ENCODE data around the gene PCBD2. TPM values are rescaled to one million over a fixed set of nuclear protein-coding genes. Genes with fewer than 3 reads are reported as not detected.
A peak's percentile ranks its signal among the peaks of the same experiment; 100 is the strongest.

PCBD2 gene
- total RNA-seq, 4 donors from 2014 or later, result 8.0 to 12.8 (median 8.8) TPM

GRCh38 chr5:134873987-134874830 lies 30.7 kb upstream of the PCBD2 start, which contains the start of gene TXNDC15:
Gene TXNDC15 (plus strand): TSS chr5:134874371. CDS start chr5:134874428, 57 bp downstream.
- H3K27ac ChIP-seq, result peak within 1 kb of the TSS; percentile 88 to 98 (median 96)
- peak within 1 kb of the TSS; percentile 71 to 96 (median 79) for H3K4me3 ChIP-seq
- no peaks in the 10 kb centered on the region for H3K27me3 ChIP-seq
- peaks cover 8 to 41% (median 11%) of the 10 kb centered on the region in 3 donors for H3K4me1 ChIP-seq
- H3K36me3 ChIP-seq, result no peaks in the 10 kb centered on the region
- intact Hi-C loops (cut with DNase I), result no loop called here
- WGBS, 2 donors, result 0 to 25% methylated on average over 5 of the region's 79 CpGs
- TF ChIP-seq CTCF (IDR thresholded peaks at IDR 0.05), result peak in 1 of 6 experiments; percentile 14
- peak in 3 of 4 donors; percentile 23 to 66 (median 45) for TF ChIP-seq POLR2A (IDR thresholded peaks at IDR 0.05)
- peak; percentile 44 for DNase-seq
- no peaks in the 10 kb centered on the region for H3K9me3 ChIP-seq

GRCh38 chr5:134874831-134875655 lies 29.9 kb upstream of the PCBD2 start:
- H3K27ac ChIP-seq, result peak overlapping the region; percentile 88 to 98 (median 96)
- peaks cover 8 to 41% (median 11%) of the 10 kb centered on the region in 3 donors for H3K4me1 ChIP-seq
- H3K36me3 ChIP-seq, result no peaks in the 10 kb centered on the region
- DNase-seq, result no peak
- intact Hi-C loops (cut with DNase I), result no loop called here
- H3K4me3 ChIP-seq, result peak overlapping the region; percentile 71 to 96 (median 79)
- 3 to 8% methylated on average over 16 of the region's 20 CpGs for WGBS, 2 donors
- H3K27me3 ChIP-seq, result no peaks in the 10 kb centered on the region
- no peaks in the 10 kb centered on the region for H3K9me3 ChIP-seq
- TF ChIP-seq POLR2A (IDR thresholded peaks at IDR 0.05) (no peak), CTCF (IDR thresholded peaks at IDR 0.05) (no peak)

- TF ChIP-seq POLR2A (IDR thresholded peaks at IDR 0.05), result no peak
- no peak for TF ChIP-seq CTCF (IDR thresholded peaks at IDR 0.05)
Observed at GRCh38 chr5:134877159-134877558, 27.8 kb upstream of the PCBD2 start.

GRCh38 chr5:134878403-134878802 lies 26.5 kb upstream of the PCBD2 start:
- DNase-seq, result no peak
- Histone ChIP-seq H3K4me3 (no peak overlapping the region), H3K4me1 (peaks cover 8 to 39% (median 11%) of the 10 kb centered on the region in 3 donors), H3K36me3 (no peaks in the 10 kb centered on the region), H3K27ac (no peak overlapping the region), H3K9me3 (no peaks in the 10 kb centered on the region), H3K27me3 (no peaks in the 10 kb centered on the region)
- intact Hi-C loops (cut with DNase I), result no loop called here
- TF ChIP-seq POLR2A (IDR thresholded peaks at IDR 0.05), result no peak
- TF ChIP-seq CTCF (IDR thresholded peaks at IDR 0.05), result no peak
- 80 to 100% methylated on average over 2 to 3 of the region's 3 CpGs for WGBS, 2 donors

More at GRCh38 chr5:134877159-134877558, 27.8 kb upstream of the PCBD2 start:
- peaks cover 8 to 41% (median 11%) of the 10 kb centered on the region in 3 donors for H3K4me1 ChIP-seq
- no peaks in the 10 kb centered on the region for H3K27me3 ChIP-seq
- H3K27ac ChIP-seq, result no peak overlapping the region
- H3K36me3 ChIP-seq, result no peaks in the 10 kb centered on the region
- no peaks in the 10 kb centered on the region for H3K9me3 ChIP-seq
- H3K4me3 ChIP-seq, result no peak overlapping the region
- intact Hi-C loops (cut with DNase I), result no loop called here
- no peak for DNase-seq

Measured in esophagus squamous epithelium (tissue), 5 donors.